Measurements from ENCODE around the gene NUFIP2.

Gene NUFIP2

DNA sequence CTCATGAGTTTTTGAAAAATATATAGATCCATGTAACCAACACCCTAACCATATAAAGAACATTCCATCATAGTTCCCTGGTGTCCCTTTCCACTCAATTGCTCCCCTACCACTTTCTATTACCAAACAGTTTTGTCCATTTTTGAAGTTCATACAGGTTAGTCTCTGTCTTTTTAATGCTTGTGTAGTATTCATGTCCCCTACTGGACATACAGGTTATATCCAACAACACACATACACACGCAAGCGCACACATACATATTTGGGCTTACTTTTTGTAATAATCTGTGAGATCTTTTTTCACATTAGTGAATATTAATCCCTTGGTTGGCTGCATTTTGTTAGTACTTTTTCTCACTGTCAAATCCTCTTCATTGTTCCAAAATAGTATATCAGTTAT lies 40.9 kb downstream of the NUFIP2 start:
- DNase-seq (ENCODE audit: low read depth, low spot score), result no peak
- Histone ChIP-seq H3K4me3 (ENCODE audit: insufficient read length, low read depth) (no peak overlapping the region), H3K9me3 (ENCODE audit: insufficient read depth, low read length) (no peaks in the 10 kb centered on the region), H3K27me3 (ENCODE audit: insufficient read depth, insufficient read length) (no peaks in the 10 kb centered on the region), H3K36me3 (ENCODE audit: insufficient read depth, insufficient read length, low read length) (no peaks in the 10 kb centered on the region), H3K4me1 (ENCODE audit: insufficient read depth, insufficient read length) (no peaks in the 10 kb centered on the region), H3K9ac (ENCODE audit: insufficient read length, low read depth) (no peak overlapping the region)
- TF ChIP-seq SUZ12 (IDR thresholded peaks at IDR 0.05; ENCODE audit: extremely low read depth, insufficient read depth, insufficient read length) (no peak), YY1 (IDR thresholded peaks at IDR 0.05; ENCODE audit: insufficient read depth, insufficient read length) (no peak), ZNF274 (IDR thresholded peaks at IDR 0.05; ENCODE audit: low read depth, low read length) (no peak)

- Histone ChIP-seq H3K9me3 (ENCODE audit: insufficient read depth, low read length) (no peaks in the 10 kb centered on the region), H3K4me3 (ENCODE audit: insufficient read length, low read depth) (no peak overlapping the region), H3K9ac (ENCODE audit: insufficient read length, low read depth) (no peak overlapping the region), H3K36me3 (ENCODE audit: insufficient read depth, insufficient read length, low read length) (no peaks in the 10 kb centered on the region), H3K27me3 (ENCODE audit: insufficient read depth, insufficient read length) (no peaks in the 10 kb centered on the region), H3K4me1 (ENCODE audit: insufficient read depth, insufficient read length) (no peaks in the 10 kb centered on the region)
- DNase-seq (ENCODE audit: low read depth, low spot score), result no peak
- TF ChIP-seq YY1 (IDR thresholded peaks at IDR 0.05; ENCODE audit: insufficient read depth, insufficient read length) (no peak), ZNF274 (IDR thresholded peaks at IDR 0.05; ENCODE audit: low read depth, low read length) (no peak), SUZ12 (IDR thresholded peaks at IDR 0.05; ENCODE audit: extremely low read depth, insufficient read depth, insufficient read length) (no peak)
Observed at GRCh38 chr17:29252101-29252791, 41.7 kb downstream of the NUFIP2 start.

DNA sequence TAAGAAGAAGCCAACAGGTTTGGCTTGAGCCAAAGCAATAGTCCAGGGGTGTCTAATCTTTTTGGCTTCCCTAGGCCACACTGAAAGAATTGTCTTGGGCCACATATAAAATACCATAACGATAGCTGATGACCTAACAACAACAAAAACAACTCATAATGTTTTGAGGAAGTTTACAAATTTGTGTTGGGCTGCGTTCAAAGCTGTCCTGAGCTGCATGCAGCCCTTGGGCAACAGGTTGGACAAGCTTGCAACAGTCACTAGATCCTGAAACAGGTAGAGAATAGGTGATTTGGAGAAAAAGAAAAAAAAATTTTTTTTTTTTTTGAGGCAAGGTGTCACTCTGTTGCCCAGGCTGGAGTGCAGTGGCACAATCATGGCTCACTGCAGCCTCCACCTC lies 42.8 kb downstream of the NUFIP2 start:
- no peak for DNase-seq (ENCODE audit: low read depth, low spot score)
- no peaks in the 10 kb centered on the region for H3K4me1 ChIP-seq (ENCODE audit: insufficient read depth, insufficient read length)
- no peak for TF ChIP-seq ZNF274 (IDR thresholded peaks at IDR 0.05; ENCODE audit: low read depth, low read length)
- TF ChIP-seq SUZ12 (IDR thresholded peaks at IDR 0.05; ENCODE audit: extremely low read depth, insufficient read depth, insufficient read length), result no peak
- no peaks in the 10 kb centered on the region for H3K36me3 ChIP-seq (ENCODE audit: insufficient read depth, insufficient read length, low read length)
- H3K27me3 ChIP-seq (ENCODE audit: insufficient read depth, insufficient read length), result no peaks in the 10 kb centered on the region
- no peaks in the 10 kb centered on the region for H3K9me3 ChIP-seq (ENCODE audit: insufficient read depth, low read length)
- H3K9ac ChIP-seq (ENCODE audit: insufficient read length, low read depth), result no peak overlapping the region
- no peak overlapping the region for H3K4me3 ChIP-seq (ENCODE audit: insufficient read length, low read depth)

DNA sequence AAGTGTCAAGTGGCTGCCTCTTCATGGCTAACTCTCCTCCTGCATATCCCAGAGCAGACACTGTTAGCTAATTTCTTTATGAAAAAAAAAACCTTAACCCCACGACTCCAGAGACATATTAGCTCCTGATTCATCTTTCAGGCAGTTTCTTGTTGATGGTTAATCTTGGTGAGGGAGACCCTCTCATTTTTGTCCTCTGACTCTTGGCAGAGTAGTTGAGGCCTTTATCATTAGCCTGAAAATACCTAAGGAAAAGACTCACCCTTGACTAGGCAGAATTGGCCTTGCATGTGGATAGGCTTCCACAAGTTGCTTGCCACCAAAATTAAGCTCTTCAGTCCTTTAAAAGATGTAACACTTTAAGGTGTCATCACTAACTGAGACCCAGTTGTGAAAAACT lies 43.3 kb downstream of the NUFIP2 start:
- H3K9ac ChIP-seq (ENCODE audit: insufficient read length, low read depth), result no peak overlapping the region
- no peaks in the 10 kb centered on the region for H3K4me1 ChIP-seq (ENCODE audit: insufficient read depth, insufficient read length)
- no peaks in the 10 kb centered on the region for H3K36me3 ChIP-seq (ENCODE audit: insufficient read depth, insufficient read length, low read length)
- TF ChIP-seq SUZ12 (IDR thresholded peaks at IDR 0.05; ENCODE audit: extremely low read depth, insufficient read depth, insufficient read length), result no peak
- TF ChIP-seq YY1 (IDR thresholded peaks at IDR 0.05; ENCODE audit: insufficient read depth, insufficient read length), result no peak
- TF ChIP-seq ZNF274 (IDR thresholded peaks at IDR 0.05; ENCODE audit: low read depth, low read length), result no peak
- no peaks in the 10 kb centered on the region for H3K27me3 ChIP-seq (ENCODE audit: insufficient read depth, insufficient read length)
- H3K9me3 ChIP-seq (ENCODE audit: insufficient read depth, low read length), result no peaks in the 10 kb centered on the region
- H3K4me3 ChIP-seq (ENCODE audit: insufficient read length, low read depth), result no peak overlapping the region
- DNase-seq (ENCODE audit: low read depth, low spot score), result no peak

DNA sequence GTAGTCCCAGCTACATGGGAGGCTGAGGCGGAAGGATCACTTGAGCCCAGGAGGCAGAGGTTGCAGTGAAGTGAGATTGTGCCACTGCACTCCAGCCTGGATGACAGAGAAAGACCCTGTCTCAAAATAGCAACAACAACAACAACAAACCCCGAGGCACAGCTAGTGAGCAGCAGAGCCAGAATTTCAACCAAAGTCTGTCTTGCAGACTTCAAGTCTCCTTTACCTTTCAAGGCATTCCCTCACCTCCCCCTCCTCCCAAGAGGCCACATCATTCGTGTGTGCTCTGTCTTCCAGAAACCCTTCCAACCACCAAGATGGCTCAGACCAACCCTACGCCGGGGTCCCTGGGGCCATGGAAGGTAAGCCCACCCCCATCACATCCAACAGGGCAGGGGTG lies 45.1 kb downstream of the NUFIP2 start:
- Histone ChIP-seq H3K4me3 (ENCODE audit: insufficient read length, low read depth) (no peak overlapping the region), H3K9ac (ENCODE audit: insufficient read length, low read depth) (no peak overlapping the region), H3K36me3 (ENCODE audit: insufficient read depth, insufficient read length, low read length) (no peaks in the 10 kb centered on the region), H3K4me1 (ENCODE audit: insufficient read depth, insufficient read length) (no peaks in the 10 kb centered on the region), H3K9me3 (ENCODE audit: insufficient read depth, low read length) (no peaks in the 10 kb centered on the region), H3K27me3 (ENCODE audit: insufficient read depth, insufficient read length) (no peaks in the 10 kb centered on the region)
- no peak for TF ChIP-seq YY1 (IDR thresholded peaks at IDR 0.05; ENCODE audit: insufficient read depth, insufficient read length)
- DNase-seq (ENCODE audit: low read depth, low spot score), result no peak

GRCh38 chr17:29247219-29247618 lies 46.7 kb downstream of the NUFIP2 start:
- H3K4me3 ChIP-seq (ENCODE audit: insufficient read length, low read depth), result no peak overlapping the region
- H3K36me3 ChIP-seq (ENCODE audit: insufficient read depth, insufficient read length, low read length), result no peaks in the 10 kb centered on the region
- no peak for TF ChIP-seq ZNF274 (IDR thresholded peaks at IDR 0.05; ENCODE audit: low read depth, low read length)
- TF ChIP-seq SUZ12 (IDR thresholded peaks at IDR 0.05; ENCODE audit: extremely low read depth, insufficient read depth, insufficient read length), result no peak
- TF ChIP-seq YY1 (IDR thresholded peaks at IDR 0.05; ENCODE audit: insufficient read depth, insufficient read length), result no peak
- no peaks in the 10 kb centered on the region for H3K4me1 ChIP-seq (ENCODE audit: insufficient read depth, insufficient read length)
- H3K9ac ChIP-seq (ENCODE audit: insufficient read length, low read depth), result no peak overlapping the region
- DNase-seq (ENCODE audit: low read depth, low spot score), result no peak
- no peaks in the 10 kb centered on the region for H3K9me3 ChIP-seq (ENCODE audit: insufficient read depth, low read length)
- H3K27me3 ChIP-seq (ENCODE audit: insufficient read depth, insufficient read length), result no peaks in the 10 kb centered on the region

- TF ChIP-seq ZNF274 (IDR thresholded peaks at IDR 0.05; ENCODE audit: low read depth, low read length) (no peak), SUZ12 (IDR thresholded peaks at IDR 0.05; ENCODE audit: extremely low read depth, insufficient read depth, insufficient read length) (no peak), YY1 (IDR thresholded peaks at IDR 0.05; ENCODE audit: insufficient read depth, insufficient read length) (no peak)
- H3K4me1 ChIP-seq (ENCODE audit: insufficient read depth, insufficient read length), result no peaks in the 10 kb centered on the region
- no peaks in the 10 kb centered on the region for H3K36me3 ChIP-seq (ENCODE audit: insufficient read depth, insufficient read length, low read length)
- no peak within 1 kb of the TSS for H3K9ac ChIP-seq (ENCODE audit: insufficient read length, low read depth)
- H3K9me3 ChIP-seq (ENCODE audit: insufficient read depth, low read length), result no peaks in the 10 kb centered on the region
- H3K4me3 ChIP-seq (ENCODE audit: insufficient read length, low read depth), result no peak within 1 kb of the TSS
- no peaks in the 10 kb centered on the region for H3K27me3 ChIP-seq (ENCODE audit: insufficient read depth, insufficient read length)
- no peak for DNase-seq (ENCODE audit: low read depth, low spot score)
Observed at GRCh38 chr17:29246628-29247027, 47.3 kb downstream of the NUFIP2 start, which contains the start of gene CRYBA1. Gene CRYBA1, plus strand, starts transcription at chr17:29246859. Its CDS starts 5 bp downstream, at chr17:29246864.

Measured in NT2/D1 (cell line).